Heart left ventricle (tissue), 16 donors: ENCODE data around the gene CD83. TPM values are rescaled to one million over a fixed set of nuclear protein-coding genes. Genes with fewer than 3 reads are reported as not detected.
A peak's percentile ranks its signal among the peaks of the same experiment; 100 is the strongest.

Experiments
- ATAC-seq, 4 donors: fragments of 200-7000 bp; cut with Tn5 transposase; one replicate each; pipeline ENCODE4 v1.9.1; 2020 to 2022; ENCODE audit warnings: moderate library complexity in 4 of 4, mild to moderate bottlenecking in 3 of 4, moderate number of reproducible peaks in 1 of 4
- DNase-seq, 5 donors: peaks; one replicate each; pipeline ENCODE4 v3.0.0-alpha.2; 2020
- H3K27ac ChIP-seq, 12 donors: fragments of 200-600 bp; sonication (generic) in 4 of 12; one replicate each; pipeline versions ENCODE4 v1.5.0 to v1.8.0; 2016 to 2022; ENCODE audit warnings: mild to moderate bottlenecking in 2 of 12
- H3K27me3 ChIP-seq, 9 donors: fragments of 200-600 bp; sonication (generic) in 2 of 9; one replicate each; pipeline versions ENCODE4 v1.5.1 to v1.8.0; 2016 to 2022; ENCODE audit warnings: mild to moderate bottlenecking in 3 of 9
- H3K36me3 ChIP-seq, 9 donors: fragments of 200-600 bp; sonication (generic) in 2 of 9; one replicate each; pipeline versions ENCODE4 v1.5.0 to v1.8.0; 2018 to 2022; ENCODE audit warnings: mild to moderate bottlenecking in 2 of 9
- H3K4me1 ChIP-seq, 12 donors: fragments of 200-600 bp; sonication (generic) in 4 of 12; one replicate each; pipeline versions ENCODE4 v1.5.0 to v1.8.0; 2016 to 2022; ENCODE audit warnings: mild to moderate bottlenecking in 3 of 12
- H3K4me3 ChIP-seq, 12 donors: fragments of 200-600 bp; sonication (generic) in 4 of 12; one replicate each; pipeline versions ENCODE4 v1.5.0 to v1.8.0; 2017 to 2022; ENCODE audit warnings: mild to moderate bottlenecking in 9 of 12, moderate library complexity in 4 of 12
- H3K9me3 ChIP-seq, 12 donors: fragments of 200-600 bp; sonication (generic) in 4 of 12; one replicate each; pipeline versions ENCODE4 v1.5.0 to v1.8.0; 2016 to 2022; ENCODE audit warnings: mild to moderate bottlenecking in 1 of 12
- POLR2A ChIP-seq, 2 donors: fragments of 450-650 bp; IDR thresholded peaks; one replicate each; pipeline ENCODE4 v1.6.1; 2017; ENCODE audit warnings: antibody characterized with exemption in 2 of 2, mild to moderate bottlenecking in 2 of 2, moderate library complexity in 2 of 2
- WGBS, 4 donors: extraction: QIAGEN DNeasy Blood & Tissue Kit in 2 of 4; methylation state at CpG; one replicate each; pipeline versions ENCODE4 v1.1.5 to v1.1.7; 2013 to 2018; 5-methylcytosine and 5-hydroxymethylcytosine counted together
- intact Hi-C, 10 donors: fragments of 100-400 bp; cut with DNase I; formaldehyde crosslinking; loops; one replicate each; pipeline versions ENCODE4 v1.11.1 to v1.14.2; 2022
- long read RNA-seq, 3 donors: library from polyadenylated mRNA; unstranded; transcript quantifications; one replicate each; pipeline ENCODE4 v2.0.0, GENCODE V29; 2020 to 2021
- polyA plus RNA-seq, 2 donors: library from polyadenylated mRNA; stranded (reverse); fragments of 200-250 nt; gene quantifications; one replicate each; pipeline ENCODE4 v1.2.3, GENCODE V29; 2013
- total RNA-seq, 9 donors: library from RNA; depleted of rRNA in 2 of 9; stranded (reverse); fragments of >200 nt in 2 of 9; fragmentation: NEBNext Ultra II Directional in 3 of 9; extraction: Animal tissue kit (Norgen Biotek cat#: 25700) in 3 of 9; gene quantifications; one replicate each; pipeline versions ENCODE4 v1.1.0 to v1.2.4, GENCODE V29; 2016 to 2023
- TF ChIP-seq, protein P1 (sequence below), 12 donors: fragments of 200-600 bp; sonication (generic) in 4 of 12; IDR thresholded peaks; one replicate each; pipeline versions ENCODE4 v1.5.0 to v1.8.0; 2018 to 2022; ENCODE audit warnings: antibody characterized with exemption in 12 of 12, mild to moderate bottlenecking in 5 of 12
- donor health status: ischemic (EF 13 %, LVEDD 7.1; RV severe dilation, severe dysfunction).
- donor health status: healthy with polysubstance abuse.
- donor health status: DM: no; HTN: yes; CAD: no.
- donor health status: DM: no; HTN: no; CAD: no.
- donor health status: ischemic (EF 25% LVEDD 6.9; RV normal size, moderate dysfunction).
- donor health status: ischemic (EF 25% LVEDD 5.7; RV mildly dilated, moderate dysfunction).
- donor health status: healthy.
- donor health status: DM: yes; HTN: yes; CAD: no.
- donor health status: ischemic (EF 35%, LVEDD 5.7; RV mildly dilated, moderate dysfunction).
- donor health status: nonischemic (EF 11% LVEDD 7.7; RV severe dilation, severe dysfunction).
- donor health status: DM: yes; HTN: yes; CAD: no.
- donor health status: PGD.
- donor health status: ischemic (EF 29% LVEDD 5.4; RV normal size, mild dysfunction).
- donor health status: nonischemic (EF 23%, LVEDD 6.1; RV moderate dilation, normal function).

Gene CD83, protein sequence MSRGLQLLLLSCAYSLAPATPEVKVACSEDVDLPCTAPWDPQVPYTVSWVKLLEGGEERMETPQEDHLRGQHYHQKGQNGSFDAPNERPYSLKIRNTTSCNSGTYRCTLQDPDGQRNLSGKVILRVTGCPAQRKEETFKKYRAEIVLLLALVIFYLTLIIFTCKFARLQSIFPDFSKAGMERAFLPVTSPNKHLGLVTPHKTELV
- total RNA-seq (10 to 100 TPM in 1 of 9 donors, 1 to 10 TPM in 6, under 1 TPM in 2; 0.56 to 10.3 (median 2.0) TPM), polyA plus RNA-seq (under 1 TPM; 0.38 to 0.71 TPM)
- long read RNA-seq, donor 1, partial matches to known transcripts, result 1 of 2 reads
- long read RNA-seq, donor 1, other reads (novel, unspliced or antisense), result 0 of 2 reads
- long read RNA-seq, donor 2, partial matches to known transcripts, result 2 of 6 reads
- long read RNA-seq, donor 2, other reads (novel, unspliced or antisense), result 0 of 6 reads
- long read RNA-seq, donor 3, partial matches to known transcripts, result 1 of 2 reads
- long read RNA-seq, donor 3, other reads (novel, unspliced or antisense), result 0 of 2 reads

DNA sequence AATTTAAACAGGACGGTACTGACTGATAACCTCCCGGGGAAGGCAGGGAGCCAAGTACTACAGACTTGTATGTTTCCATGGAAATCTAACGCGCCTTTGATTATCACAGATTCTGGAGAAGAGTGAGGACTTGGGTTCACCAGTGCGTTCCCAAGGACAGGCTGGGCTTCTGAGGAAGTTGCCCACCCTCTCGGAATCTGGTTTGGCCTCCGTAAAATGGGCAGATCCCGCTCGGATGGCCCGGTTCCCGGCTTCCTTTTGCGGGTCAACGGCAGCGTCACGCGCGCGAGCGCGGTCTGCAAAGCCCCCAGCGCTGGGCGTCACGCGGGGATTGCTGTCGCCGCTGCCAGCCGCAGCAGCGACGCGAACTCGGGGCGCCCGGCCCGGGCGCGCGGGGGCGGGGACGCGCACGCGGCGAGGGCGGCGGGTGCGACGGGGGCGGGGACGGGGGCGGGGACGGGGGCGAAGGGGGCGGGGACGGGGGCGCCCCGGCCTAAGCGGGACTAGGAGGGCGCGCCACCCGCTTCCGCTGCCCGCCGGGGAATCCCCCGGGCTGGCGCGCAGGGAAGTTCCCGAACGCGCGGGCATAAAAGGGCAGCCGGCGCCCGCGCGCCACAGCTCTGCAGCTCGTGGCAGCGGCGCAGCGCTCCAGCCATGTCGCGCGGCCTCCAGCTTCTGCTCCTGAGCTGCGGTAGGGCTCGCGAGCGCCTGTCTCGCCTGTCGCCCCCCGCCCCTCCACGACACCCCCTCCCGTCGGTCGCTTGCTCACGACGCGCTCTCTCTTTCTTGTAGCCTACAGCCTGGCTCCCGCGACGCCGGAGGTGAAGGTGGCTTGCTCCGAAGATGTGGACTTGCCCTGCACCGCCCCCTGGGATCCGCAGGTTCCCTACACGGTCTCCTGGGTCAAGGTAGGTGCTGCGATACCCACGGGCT is at the start of gene CD83:
Gene CD83 (plus strand): TSS at position 615 of the 933 bp plus-strand sequence. CDS start 40 bp downstream, at position 655.
- intact Hi-C loops, result no loop called here
- whole genome bisulfite sequencing, 4 donors, result 1 to 2% (median 2%) methylated on average over 34 to 106 of the region's 106 CpGs
- TF ChIP-seq, protein P1, sequence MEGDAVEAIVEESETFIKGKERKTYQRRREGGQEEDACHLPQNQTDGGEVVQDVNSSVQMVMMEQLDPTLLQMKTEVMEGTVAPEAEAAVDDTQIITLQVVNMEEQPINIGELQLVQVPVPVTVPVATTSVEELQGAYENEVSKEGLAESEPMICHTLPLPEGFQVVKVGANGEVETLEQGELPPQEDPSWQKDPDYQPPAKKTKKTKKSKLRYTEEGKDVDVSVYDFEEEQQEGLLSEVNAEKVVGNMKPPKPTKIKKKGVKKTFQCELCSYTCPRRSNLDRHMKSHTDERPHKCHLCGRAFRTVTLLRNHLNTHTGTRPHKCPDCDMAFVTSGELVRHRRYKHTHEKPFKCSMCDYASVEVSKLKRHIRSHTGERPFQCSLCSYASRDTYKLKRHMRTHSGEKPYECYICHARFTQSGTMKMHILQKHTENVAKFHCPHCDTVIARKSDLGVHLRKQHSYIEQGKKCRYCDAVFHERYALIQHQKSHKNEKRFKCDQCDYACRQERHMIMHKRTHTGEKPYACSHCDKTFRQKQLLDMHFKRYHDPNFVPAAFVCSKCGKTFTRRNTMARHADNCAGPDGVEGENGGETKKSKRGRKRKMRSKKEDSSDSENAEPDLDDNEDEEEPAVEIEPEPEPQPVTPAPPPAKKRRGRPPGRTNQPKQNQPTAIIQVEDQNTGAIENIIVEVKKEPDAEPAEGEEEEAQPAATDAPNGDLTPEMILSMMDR (IDR thresholded peaks at IDR 0.05), result peak in 4 of 12 donors; percentile 5 to 13 (median 12)
- no peak for TF ChIP-seq POLR2A (IDR thresholded peaks at IDR 0.05)
- H3K36me3 ChIP-seq, result no peaks in the 10 kb centered on the region
- peaks cover 0 to 33% (median 5%) of the 10 kb centered on the region in 12 donors for H3K4me1 ChIP-seq
- no peaks in the 10 kb centered on the region for H3K27me3 ChIP-seq
- H3K4me3 ChIP-seq, result peak within 1 kb of the TSS; percentile 50 to 94 (median 74)
- H3K27ac ChIP-seq, result peak within 1 kb of the TSS in 9 of 12 donors; percentile 47 to 70 (median 55)
- no peaks in the 10 kb centered on the region for H3K9me3 ChIP-seq
- peak; percentile 70 to 92 (median 90) for ATAC-seq
- DNase-seq, result peak; percentile 62 to 88 (median 78)

DNA sequence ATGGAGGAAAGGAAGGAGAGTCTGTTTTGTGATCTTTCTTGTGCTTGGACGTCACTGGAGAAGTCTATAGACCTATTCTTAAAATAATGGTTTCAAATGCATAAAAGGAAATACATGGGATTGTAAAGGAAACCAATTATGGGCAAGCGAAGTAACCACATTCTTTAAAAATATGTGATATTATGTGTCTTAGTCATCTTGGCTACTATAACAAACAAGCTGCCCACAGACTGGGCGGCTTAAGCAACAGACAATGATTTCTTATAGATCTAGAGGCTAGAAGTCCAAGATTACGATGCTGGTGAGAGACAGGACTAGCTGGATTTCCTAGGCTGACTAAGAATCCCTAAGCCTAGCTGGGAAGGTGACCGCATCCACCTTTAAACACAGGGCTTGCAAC is 49.4 kb upstream of the CD83 start:
- no peaks in the 10 kb centered on the region for H3K9me3 ChIP-seq
- no peaks in the 10 kb centered on the region for H3K27me3 ChIP-seq
- H3K27ac ChIP-seq, result no peak overlapping the region
- peaks cover 0 to 7% (median 0%) of the 10 kb centered on the region in 12 donors for H3K4me1 ChIP-seq
- no peak overlapping the region for H3K4me3 ChIP-seq
- intact Hi-C loops, result loop anchor here in 8 of 10 donors (2.0 to 10.0 kb wide), 7 partner anchors 156 to 736 kb away; no protein-coding TSS in a partner anchor
- TF ChIP-seq, protein P1 (IDR thresholded peaks at IDR 0.05), result no peak
- no peak for TF ChIP-seq POLR2A (IDR thresholded peaks at IDR 0.05)
- no peaks in the 10 kb centered on the region for H3K36me3 ChIP-seq
- DNase-seq (no peak), ATAC-seq (no peak)
- whole genome bisulfite sequencing, 4 donors, result 81 to 85% (median 84%) methylated on average over 5 of the region's 5 CpGs

DNA sequence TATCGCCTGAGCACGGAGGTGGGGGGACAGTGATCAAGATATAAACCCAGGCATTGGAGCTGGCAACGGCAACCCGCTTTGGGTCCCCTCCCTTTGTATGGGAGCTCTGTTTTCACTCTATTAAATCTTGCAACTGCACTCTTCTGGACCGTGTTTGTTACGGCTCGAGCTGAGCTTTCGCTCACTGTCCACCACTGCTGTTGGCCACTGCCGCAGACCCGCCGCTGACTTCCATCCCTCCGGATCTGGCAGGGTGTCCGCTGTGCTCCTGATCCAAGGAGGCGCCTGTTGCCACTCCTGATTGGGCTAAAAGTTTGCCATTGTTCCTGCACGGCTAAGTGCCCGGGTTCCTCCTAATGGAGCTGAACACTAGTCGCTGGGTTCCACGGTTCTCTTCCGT is 48.9 kb upstream of the CD83 start:
- peaks cover 0 to 7% (median 0%) of the 10 kb centered on the region in 12 donors for H3K4me1 ChIP-seq
- no peaks in the 10 kb centered on the region for H3K27me3 ChIP-seq
- WGBS, 4 donors, result 87 to 93% (median 91%) methylated on average over 19 of the region's 19 CpGs
- no peaks in the 10 kb centered on the region for H3K9me3 ChIP-seq
- TF ChIP-seq POLR2A (IDR thresholded peaks at IDR 0.05), result no peak
- TF ChIP-seq, protein P1 (IDR thresholded peaks at IDR 0.05), result no peak
- intact Hi-C loops, result loop anchor here in 8 of 10 donors (2.0 to 10.0 kb wide), 7 partner anchors 156 to 736 kb away; no protein-coding TSS in a partner anchor
- H3K27ac ChIP-seq, result no peak overlapping the region
- ATAC-seq (no peak), DNase-seq (no peak)
- no peak overlapping the region for H3K4me3 ChIP-seq
- no peaks in the 10 kb centered on the region for H3K36me3 ChIP-seq
